Upper lobe of right lung (tissue), 1 donor: ENCODE measurements around the gene MRPL52. TPM values are rescaled to one million over a fixed set of nuclear protein-coding genes. Genes with fewer than 3 reads are reported as not detected.

ENCODE experiments used
- ATAC-seq: fragments of 200-7000 bp; cut with Tn5 transposase; one replicate; pipeline ENCODE4 v1.9.1; 2020; ENCODE audit warnings: mild to moderate bottlenecking, moderate library complexity
- DNase-seq: peaks from one replicate; pipeline ENCODE4 v3.0.0-alpha.2; 2020
- H3K27ac ChIP-seq: fragments of 200-600 bp; one replicate; pipeline ENCODE4 v1.8.0; 2022
- H3K27me3 ChIP-seq: fragments of 200-600 bp; one replicate; pipeline ENCODE4 v1.8.0; 2022; ENCODE audit warnings: mild to moderate bottlenecking
- H3K36me3 ChIP-seq: fragments of 200-600 bp; one replicate; pipeline ENCODE4 v1.8.0; 2022
- H3K4me1 ChIP-seq: fragments of 200-600 bp; one replicate; pipeline ENCODE4 v1.8.0; 2022
- H3K4me3 ChIP-seq: fragments of 200-600 bp; one replicate; pipeline ENCODE4 v1.8.0; 2022; ENCODE audit warnings: mild to moderate bottlenecking
- H3K9me3 ChIP-seq: fragments of 200-600 bp; one replicate; pipeline ENCODE4 v1.8.0; 2022
- CTCF ChIP-seq: fragments of 200-600 bp; IDR thresholded peaks from one replicate; pipeline ENCODE4 v1.8.0; 2022; ENCODE audit warnings: antibody characterized with exemption
- intact Hi-C: fragments of 100-400 bp; cut with DNase I; formaldehyde crosslinking; loops from one replicate; pipeline ENCODE4 v1.11.0; 2022
- total RNA-seq: library from RNA; stranded (reverse); fragmentation: NEBNext Ultra II Directional; extraction: Animal tissue kit (Norgen Biotek cat#: 25700); gene quantifications from one replicate; pipeline ENCODE4 v1.2.1, GENCODE V29; 2021
- donor health status: DM: no; HTN: yes; CAD: no; lungs with severe emphysema.

Gene MRPL52
- total RNA-seq, 1 donor from 2014 or later, result 58.4 TPM

DNA sequence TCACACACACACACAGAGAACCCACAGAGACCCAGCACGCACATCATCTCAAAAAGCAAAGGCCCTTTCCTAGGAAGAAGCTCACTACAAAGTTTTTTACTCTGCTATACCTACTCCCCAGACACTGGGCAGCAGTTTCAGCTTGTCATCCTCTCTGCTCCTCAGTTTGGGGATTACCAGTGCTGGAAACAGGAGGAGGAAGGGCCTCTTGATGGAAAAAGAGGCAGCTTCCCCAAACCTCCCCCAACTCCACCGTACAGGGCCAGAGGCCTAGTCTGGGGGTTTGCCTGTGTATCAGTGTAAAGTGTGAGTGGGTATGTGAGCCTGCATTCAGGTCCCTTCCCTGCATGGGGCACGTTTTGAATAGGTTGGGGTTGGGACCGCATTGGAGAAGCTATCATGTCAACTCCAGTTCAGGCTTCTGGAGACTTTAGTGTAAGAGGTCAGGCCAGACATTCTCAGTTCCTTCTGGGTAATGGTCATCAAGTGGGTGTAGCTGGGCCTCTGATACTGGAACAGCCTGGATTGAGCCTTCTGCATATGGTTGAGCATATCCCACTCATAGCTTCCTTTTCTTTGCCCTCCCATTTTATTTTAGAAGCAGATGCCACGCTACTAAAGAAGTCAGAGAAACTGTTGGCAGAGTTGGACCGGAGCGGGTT is 54.5 kb downstream of the MRPL52 start:
- no peak for ATAC-seq
- intact Hi-C loops, result no loop called here

More for the DNA sequence above, 54.5 kb downstream of the MRPL52 start:
- Histone ChIP-seq H3K4me3 (no peak overlapping the region), H3K9me3 (no peaks in the 10 kb centered on the region), H3K27me3 (no peaks in the 10 kb centered on the region), H3K36me3 (peaks cover 7% of the 10 kb centered on the region), H3K4me1 (peaks cover 11% of the 10 kb centered on the region), H3K27ac (no peak overlapping the region)
- DNase-seq, result no peak
- TF ChIP-seq CTCF, result no peak

Other genes with a start within 250 kb of the MRPL52 start
- gene DAD1, start 240.7 kb upstream of the MRPL52 start, total RNA-seq, result 184 TPM
- 34.2 TPM for gene ABHD4, start 231.6 kb upstream of the MRPL52 start, total RNA-seq
- not detected for gene OR6J1, start 185.5 kb upstream of the MRPL52 start, total RNA-seq
- 105 TPM for gene OXA1L, start 63.2 kb upstream of the MRPL52 start, total RNA-seq
- gene SLC7A7, start 14.5 kb upstream of the MRPL52 start, total RNA-seq, result 84.4 TPM
- gene MMP14, start 6.7 kb downstream of the MRPL52 start, total RNA-seq, result 149 TPM
- gene LRP10, start 41.9 kb downstream of the MRPL52 start, total RNA-seq, result 142 TPM
- 0.41 TPM for gene REM2, start 53.3 kb downstream of the MRPL52 start, total RNA-seq
- gene RBM23, start 89.3 kb downstream of the MRPL52 start, total RNA-seq, result 83.5 TPM
- gene PRMT5, start 99.5 kb downstream of the MRPL52 start, total RNA-seq, result 38.9 TPM
- 44.7 TPM for gene HAUS4, start 127.2 kb downstream of the MRPL52 start, total RNA-seq
- gene AJUBA, start 152.7 kb downstream of the MRPL52 start, total RNA-seq, result 37.8 TPM
- gene C14orf93, start 180.3 kb downstream of the MRPL52 start, total RNA-seq, result 8.4 TPM
- 75.7 TPM for gene PSMB5, start 205.0 kb downstream of the MRPL52 start, total RNA-seq
- gene PSMB11, start 212.3 kb downstream of the MRPL52 start, total RNA-seq, result not detected
- 7.8 TPM for gene CDH24, start 227.6 kb downstream of the MRPL52 start, total RNA-seq